Heart left ventricle (tissue), 13 donors: Measurements from ENCODE around the gene OR10A7.
"Not testable (repeated sequence)": the region's sequence is repeated elsewhere in the genome, so short reads cannot be mapped to it uniquely, and the experiment has no call there.

ENCODE experiments used
- CTCF ChIP-seq, 12 donors: fragments of 200-600 bp; sonication (generic) in 4 of 12; IDR thresholded peaks; one replicate each; pipeline versions ENCODE4 v1.5.0 to v1.8.0; 2018 to 2022; ENCODE audit warnings: antibody characterized with exemption in 12 of 12, mild to moderate bottlenecking in 5 of 12
- POLR2A ChIP-seq, 2 donors: fragments of 450-650 bp; IDR thresholded peaks; one replicate each; pipeline ENCODE4 v1.6.1; 2017; ENCODE audit warnings: antibody characterized with exemption in 2 of 2, mild to moderate bottlenecking in 2 of 2, moderate library complexity in 2 of 2
- donor health status: ischemic (EF 13 %, LVEDD 7.1; RV severe dilation, severe dysfunction).
- donor health status: DM: no; HTN: yes; CAD: no.
- donor health status: DM: no; HTN: no; CAD: no.
- donor health status: ischemic (EF 25% LVEDD 6.9; RV normal size, moderate dysfunction).
- donor health status: ischemic (EF 25% LVEDD 5.7; RV mildly dilated, moderate dysfunction).
- donor health status: ischemic (EF 35%, LVEDD 5.7; RV mildly dilated, moderate dysfunction).
- donor health status: nonischemic (EF 11% LVEDD 7.7; RV severe dilation, severe dysfunction).
- donor health status: DM: yes; HTN: yes; CAD: no.
- donor health status: PGD.
- donor health status: ischemic (EF 29% LVEDD 5.4; RV normal size, mild dysfunction).
- donor health status: nonischemic (EF 23%, LVEDD 6.1; RV moderate dilation, normal function).

- not testable (repeated sequence) for TF ChIP-seq CTCF, POLR2A (IDR thresholded peaks at IDR 0.05)
Measured at GRCh38 chr12:55171846-55172245, 49.0 kb upstream of the OR10A7 start.
